GM12891 (cell line): ENCODE data around the gene MED17.

ENCODE experiments used
- DNase-seq: peaks from one replicate; pipeline ENCODE4 v3.0.0; 2011; ENCODE audit warnings: low spot score; ENCODE audit not compliant: insufficient read length
- FAIRE-seq: peaks from 2 replicates; lab custom pipeline; 2011; peaks lifted over from hg19 to GRCh38; lab: Jason Lieb, UNC
- PAX5 ChIP-seq: IDR thresholded peaks from 2 replicates; pipeline ENCODE4 v1.6.1; 2011; ENCODE audit warnings: low read length, moderate library complexity, mild to moderate bottlenecking; ENCODE audit not compliant: insufficient read depth, severe bottlenecking
- POLR2A ChIP-seq: IDR thresholded peaks from 2 replicates; pipeline ENCODE4 v1.6.1; 2011; ENCODE audit warnings: low read depth, low read length, control low read depth
- POLR2AphosphoS5 ChIP-seq: IDR thresholded peaks from 2 replicates; pipeline ENCODE4 v1.6.1; 2011; ENCODE audit warnings: low read depth, low read length, control low read depth
- POU2F2 ChIP-seq: IDR thresholded peaks from 2 replicates; pipeline ENCODE4 v1.6.1; 2011; ENCODE audit warnings: low read depth, mild to moderate bottlenecking, control low read depth, low read length, moderate library complexity
- SPI1 ChIP-seq: IDR thresholded peaks from 2 replicates; pipeline ENCODE4 v1.6.1; 2011; ENCODE audit warnings: low read depth, low read length, control low read depth
- TAF1 ChIP-seq: IDR thresholded peaks from 2 replicates; pipeline ENCODE4 v1.6.1; 2011; ENCODE audit warnings: low read depth, low read length, control low read depth

Gene MED17

GRCh38 chr11:93827363-93827762, 43.3 kb downstream of the MED17 start:
- DNase-seq, result no peak
- FAIRE-seq, result no peak
- TF ChIP-seq SPI1, result no peak
- no peak for TF ChIP-seq POLR2A
- TF ChIP-seq PAX5, result no peak
- no peak for TF ChIP-seq TAF1
- no peak for TF ChIP-seq POU2F2

- DNase-seq (no peak), FAIRE-seq (no peak)
- TF ChIP-seq POLR2A (no peak), TAF1 (no peak), SPI1 (no peak), POU2F2 (no peak), PAX5 (no peak), POLR2AphosphoS5 (no peak)
Observed at GRCh38 chr11:93829598-93829997, 45.5 kb downstream of the MED17 start.

- no peak for FAIRE-seq
- DNase-seq, result no peak
- TF ChIP-seq PAX5 (no peak), POLR2AphosphoS5 (no peak), POU2F2 (no peak), POLR2A (no peak), SPI1 (no peak), TAF1 (no peak)
Observed at GRCh38 chr11:93831343-93832127, 47.5 kb downstream of the MED17 start.

- DNase-seq, result no peak
- no peak for FAIRE-seq
- TF ChIP-seq POLR2AphosphoS5 (no peak), PAX5 (no peak), SPI1 (no peak), POLR2A (no peak), POU2F2 (no peak), TAF1 (no peak)
Observed at GRCh38 chr11:93832780-93833179, 48.7 kb downstream of the MED17 start.

- FAIRE-seq (no peak), DNase-seq (no peak)
- TF ChIP-seq TAF1 (no peak), POLR2A (no peak), POLR2AphosphoS5 (no peak), SPI1 (no peak), POU2F2 (no peak), PAX5 (no peak)
Observed at GRCh38 chr11:93838967-93839366, 54.9 kb downstream of the MED17 start.

- FAIRE-seq (no peak), DNase-seq (no peak)
- no peak for TF ChIP-seq POLR2AphosphoS5
- no peak for TF ChIP-seq POLR2A
- TF ChIP-seq PAX5, result no peak
- TF ChIP-seq POU2F2, result no peak
- TF ChIP-seq TAF1, result no peak
- TF ChIP-seq SPI1, result no peak
Observed at GRCh38 chr11:93840180-93840579, 56.1 kb downstream of the MED17 start.

- TF ChIP-seq POLR2AphosphoS5 (no peak), POLR2A (no peak), SPI1 (no peak), PAX5 (no peak), POU2F2 (no peak), TAF1 (no peak)
- no peak for FAIRE-seq
Observed at GRCh38 chr11:93840981-93841380, 56.9 kb downstream of the MED17 start.

GRCh38 chr11:93841446-93841845, 57.4 kb downstream of the MED17 start:
- FAIRE-seq, result no peak
- DNase-seq, result no peak
- TF ChIP-seq TAF1, result no peak
- TF ChIP-seq POU2F2, result no peak
- TF ChIP-seq POLR2AphosphoS5, result no peak
- no peak for TF ChIP-seq POLR2A
- TF ChIP-seq SPI1, result no peak
- TF ChIP-seq PAX5, result no peak

More at GRCh38 chr11:93840981-93841380, 56.9 kb downstream of the MED17 start:
- no peak for DNase-seq

- TF ChIP-seq PAX5 (no peak), TAF1 (no peak), SPI1 (no peak), POU2F2 (no peak)
- FAIRE-seq (no peak), DNase-seq (no peak)
Observed at GRCh38 chr11:93842034-93842433, 58.0 kb downstream of the MED17 start.

- TF ChIP-seq TAF1, result no peak
- TF ChIP-seq POU2F2, result no peak
- TF ChIP-seq PAX5, result no peak
- no peak for TF ChIP-seq POLR2AphosphoS5
- TF ChIP-seq SPI1, result no peak
- TF ChIP-seq POLR2A, result no peak
- no peak for DNase-seq
- no peak for FAIRE-seq
Observed at GRCh38 chr11:93842461-93842860, 58.4 kb downstream of the MED17 start.
